Endothelial cell of umbilical vein (primary cell): ENCODE data around the gene SPAG8. TPM values are rescaled to one million over a fixed set of nuclear protein-coding genes. Genes with fewer than 3 reads are reported as not detected.

Source experiments
- BruUV-seq: library from RNA; stranded (reverse); fragments of 400-500 nt; replicated peaks from 2 replicates; lab custom pipeline; 2021; lab: Mats Ljungman, UMichigan
- CTCF ChIA-PET: fragments of 300-600, 350-600 bp; sonication (Branson Sonifier 250); formaldehyde crosslinking; loops from one replicate; lab custom pipeline; 2021; ENCODE audit warnings: antibody characterized with exemption, inconsistent platforms; lab: Charles Lee
- POLR2A ChIA-PET: fragments of 300-600, 350-600 bp; sonication (Branson Sonifier 250); formaldehyde crosslinking; loops from one replicate; lab custom pipeline; 2021; ENCODE audit warnings: antibody characterized with exemption, inconsistent platforms; lab: Charles Lee
- DNase-seq: peaks from one replicate; pipeline ENCODE4 v3.0.0-alpha.2; 2011; ENCODE audit warnings: low read depth, low spot score
- FAIRE-seq: peaks from 2 replicates; lab custom pipeline; 2011; peaks lifted over from hg19 to GRCh38; lab: Jason Lieb, UNC
- H2AFZ ChIP-seq: 2 replicates; pipeline ENCODE4 v1.6.0; 2012; ENCODE audit warnings: low read depth, low read length, control low read depth, inconsistent platforms
- H3K27ac ChIP-seq: 2 replicates; pipeline ENCODE4 v1.5.1; 2011; ENCODE audit warnings: low read depth, mild to moderate bottlenecking, control low read depth, low read length, moderate library complexity; ENCODE audit not compliant: insufficient read depth
- H3K27me3 ChIP-seq, 2 experiments: 2 replicates each; pipeline versions ENCODE4 v1.6.0 to v1.6.1; 2011; ENCODE audit warnings: low read length in 2 of 2, mixed read lengths in 1 of 2; ENCODE audit not compliant: control insufficient read depth in 2 of 2, insufficient read depth in 2 of 2
- H3K36me3 ChIP-seq, 2 experiments: 2 replicates in 1 of 2; 3 replicates in 1 of 2; pipeline ENCODE4 v1.5.1; 2011; ENCODE audit warnings: low read length in 2 of 2, mild to moderate bottlenecking in 1 of 2, moderate library complexity in 1 of 2; ENCODE audit not compliant: control insufficient read depth in 2 of 2, insufficient read depth in 2 of 2; ENCODE audit errors: extremely low read depth in 1 of 2
- H3K4me1 ChIP-seq: 3 replicates; pipeline ENCODE4 v1.5.1; 2011; ENCODE audit warnings: mild to moderate bottlenecking, low read length; ENCODE audit not compliant: control insufficient read depth, insufficient read depth; ENCODE audit errors: extremely low read depth
- H3K4me2 ChIP-seq: 2 replicates; pipeline ENCODE4 v1.6.1; 2011; ENCODE audit warnings: low read length, control low read depth, mixed read lengths; ENCODE audit not compliant: insufficient read depth
- H3K4me3 ChIP-seq, 3 experiments: fragments of 200-600 bp in 1 of 3; sonication (generic), shearing (Covaris generic) in 1 of 3; replicated peaks in 1 of 3; 2 replicates each; pipeline ENCODE4 v1.5.1; 2011 to 2016; ENCODE audit warnings: control low read depth in 3 of 3, low read length in 3 of 3, mild to moderate bottlenecking in 2 of 3, inconsistent platforms in 1 of 3, low read depth in 1 of 3, moderate library complexity in 1 of 3; ENCODE audit not compliant: insufficient read depth in 1 of 3
- H3K79me2 ChIP-seq: 2 replicates; pipeline ENCODE4 v1.6.0; 2012; ENCODE audit warnings: low read length, inconsistent platforms; ENCODE audit not compliant: control insufficient read depth, insufficient read depth
- H3K9ac ChIP-seq: replicated peaks from 2 replicates; pipeline ENCODE3; 2011; ENCODE audit warnings: low read length, control low read depth; ENCODE audit not compliant: insufficient read depth; ENCODE audit errors: extremely low read depth
- H3K9me1 ChIP-seq: replicated peaks from 3 replicates; pipeline ENCODE4 v1.6.0; 2011; ENCODE audit warnings: mild to moderate bottlenecking, low read length; ENCODE audit not compliant: control insufficient read depth, insufficient read depth; ENCODE audit errors: extremely low read depth
- H3K9me3 ChIP-seq: replicated peaks from 2 replicates; pipeline ENCODE4 v1.5.1; 2012; ENCODE audit warnings: low read length, inconsistent platforms; ENCODE audit not compliant: control insufficient read depth, insufficient read depth
- H4K20me1 ChIP-seq: replicated peaks from 2 replicates; pipeline ENCODE3; 2011; ENCODE audit warnings: mild to moderate bottlenecking, low read length; ENCODE audit not compliant: control insufficient read depth, insufficient read depth; ENCODE audit errors: extremely low read depth
- CTCF ChIP-seq, 2 donors: IDR thresholded peaks; 1 replicate in 1 of 2; 2 replicates in 1 of 2; pipeline ENCODE4 v1.5.1; 2011; ENCODE audit warnings: low read length in 2 of 2, mild to moderate bottlenecking in 2 of 2, moderate library complexity in 2 of 2, control low read depth in 1 of 2, inconsistent platforms in 1 of 2, low read depth in 1 of 2; ENCODE audit not compliant: insufficient read depth in 1 of 2; ENCODE audit errors: extremely low read depth in 1 of 2
- EZH2 ChIP-seq: IDR thresholded peaks from 2 replicates; pipeline ENCODE4 v1.6.1; 2012; ENCODE audit warnings: borderline replicate concordance, low read depth, mild to moderate bottlenecking, moderate library complexity, low read length, inconsistent platforms; ENCODE audit not compliant: severe bottlenecking
- FOS ChIP-seq: IDR thresholded peaks from 2 replicates; pipeline ENCODE4 v1.6.1; 2011; ENCODE audit warnings: mild to moderate bottlenecking, low read length, moderate library complexity, borderline replicate concordance; ENCODE audit not compliant: insufficient read depth
- GATA2 ChIP-seq: IDR thresholded peaks from 2 replicates; pipeline ENCODE4 v1.7.0; 2011; ENCODE audit warnings: low read depth, mild to moderate bottlenecking, moderate library complexity, mixed read lengths, low read length; ENCODE audit not compliant: insufficient read length, insufficient read depth
- JUN ChIP-seq: IDR thresholded peaks from 2 replicates; pipeline ENCODE4 v1.6.1; 2011; ENCODE audit warnings: borderline replicate concordance, low read depth; ENCODE audit not compliant: insufficient read length, insufficient read depth
- MAX ChIP-seq: IDR thresholded peaks from 2 replicates; pipeline ENCODE4 v1.6.1; 2011; ENCODE audit not compliant: insufficient read depth, insufficient read length
- MYC ChIP-seq: IDR thresholded peaks from one replicate; pipeline ENCODE4 v1.6.1; 2011; ENCODE audit warnings: mild to moderate bottlenecking, low read depth, low read length
- POLR2A ChIP-seq: IDR thresholded peaks from 2 replicates; pipeline ENCODE4 v1.6.1; 2012; ENCODE audit warnings: low read depth, mild to moderate bottlenecking, control low read depth, low read length
- POLR2AphosphoS5 ChIP-seq: IDR thresholded peaks from 2 replicates; pipeline ENCODE4 v1.6.1; 2012; ENCODE audit warnings: low read depth, mild to moderate bottlenecking, control low read depth, low read length, moderate library complexity; ENCODE audit not compliant: insufficient read depth
- dilution Hi-C: fragments of 300-500 bp; cut with MboI; formaldehyde crosslinking; loops from one replicate; pipeline ENCODE4 v1.15.0; 2019; ENCODE audit warnings: low sequenced_read_pairs; ENCODE audit not compliant: extremely low pct_ligation_motif_present
- intact Hi-C: fragments of 100-400 bp; cut with micrococcal nuclease; formaldehyde crosslinking; loops from one replicate; pipeline ENCODE4 v1.10.0; 2022
- polyA plus RNA-seq, 4 experiments: library from polyadenylated mRNA; depleted of rRNA in 3 of 4; stranded (reverse) in 3 of 4; unstranded in 1 of 4; fragments of >200 nt; gene quantifications; 2 replicates each; pipeline versions ENCODE4 v1.2.1 to v1.2.3, GENCODE V29; 2011 to 2012; ENCODE audit warnings: missing spikeins in 1 of 4
- total RNA-seq: library from RNA; stranded (reverse); gene quantifications from 2 replicates; pipeline ENCODE4 v1.2.3, GENCODE V29; 2021

Gene SPAG8
- total and polyA plus RNA-seq, 2 donors (not counting 3 experiments of a cell fraction or from before 2014, with no cell fraction given), result 0.21 to 0.69 TPM

GRCh38 chr9:35856882-35857281 is 44.8 kb upstream of the SPAG8 start:
- Histone ChIP-seq H3K9me3 (no peaks in the 10 kb centered on the region), H3K4me2 (no peak overlapping the region), H3K4me1 (no peaks in the 10 kb centered on the region), H3K79me2 (no peaks in the 10 kb centered on the region), H3K9me1 (no peaks in the 10 kb centered on the region), H4K20me1 (no peaks in the 10 kb centered on the region), H3K4me3 (no peak overlapping the region), H3K27ac (no peak overlapping the region), H3K36me3 (no peaks in the 10 kb centered on the region), H3K27me3 (peaks cover 19 to 46% of the 10 kb centered on the region in 2 experiments), H2AFZ (no peak overlapping the region), H3K9ac (no peak overlapping the region)
- intact Hi-C loops (no loop called here), dilution Hi-C loops (no loop called here)
- ChIA-PET CTCF (interaction anchor here (0.9 to 4.3 kb wide), 10 partner anchors 9 to 67 kb away, joined by 3 to 20 read pairs (median 4); partner anchors contain the start of genes FAM221B and TMEM8B), POLR2A (no interaction called here)
- DNase-seq (no peak), FAIRE-seq (no peak)
- BruUV-seq, result no TSS peak
- no peak for TF ChIP-seq MAX
- TF ChIP-seq GATA2, result no peak
- no peak for TF ChIP-seq EZH2
- TF ChIP-seq JUN, result no peak
- TF ChIP-seq CTCF (IDR thresholded peaks at IDR 0.05; ENCODE audit: extremely low read depth in 1 of 2, insufficient read depth in 1 of 2, low read depth in 1 of 2, low read length in 2 of 2), result no peak
- no peak for TF ChIP-seq MYC
- no peak for TF ChIP-seq POLR2AphosphoS5
- no peak for TF ChIP-seq FOS
- TF ChIP-seq POLR2A, result no peak
